GM12878 (cell line): ENCODE measurements around the gene HIF3A.

Experiments
- ASH2L ChIP-seq: fragments of 300-600, 200-600 bp; sonication (generic); IDR thresholded peaks from 2 replicates; pipeline ENCODE4 v1.6.1; 2017; ENCODE audit warnings: low read depth, mild to moderate bottlenecking, borderline replicate concordance
- CBX5 ChIP-seq: sonication (generic); IDR thresholded peaks from 2 replicates; pipeline ENCODE4 v1.6.1; 2016; ENCODE audit warnings: low read depth, moderate library complexity, mild to moderate bottlenecking, inconsistent platforms
- CEBPB ChIP-seq, 2 experiments: fragments of 150-350 bp in 1 of 2; IDR thresholded peaks; 2 replicates each; pipeline ENCODE4 v1.6.1; 2012 to 2014; ENCODE audit warnings: low read depth in 2 of 2, low read length in 2 of 2, borderline replicate concordance in 1 of 2, inconsistent platforms in 1 of 2
- CTCF ChIP-seq, 3 experiments: IDR thresholded peaks in 2 of 3; conservative IDR thresholded peaks in 1 of 3; 2 replicates each; pipeline ENCODE4 v1.5.1; 2011; ENCODE audit warnings: low read depth in 3 of 3, low read length in 3 of 3, mild to moderate bottlenecking in 3 of 3, control low read depth in 2 of 3, moderate library complexity in 2 of 3, inconsistent platforms in 1 of 3, mixed read lengths in 1 of 3; ENCODE audit not compliant: control insufficient read depth in 2 of 3, insufficient read depth in 1 of 3; ENCODE audit errors: extremely low read depth in 1 of 3
- POLR2AphosphoS2 ChIP-seq: IDR thresholded peaks from 2 replicates; pipeline ENCODE4 v1.6.1; 2011; ENCODE audit warnings: low read depth, mild to moderate bottlenecking, low read length, improper control_type of control experiment, moderate library complexity
- POLR2AphosphoS5 ChIP-seq: IDR thresholded peaks from 2 replicates; pipeline ENCODE4 v1.6.1; 2011; ENCODE audit warnings: mild to moderate bottlenecking, low read length, inconsistent platforms

- TF ChIP-seq CTCF (IDR thresholded peaks at IDR 0.05 in 2 of 3, conservative IDR thresholded peaks at IDR 0.05 in 1 of 3; ENCODE audit: control insufficient read depth in 2 of 3, extremely low read depth in 1 of 3, insufficient read depth in 1 of 3, low read depth in 3 of 3, low read length in 3 of 3) (no peak), CBX5 (no peak), POLR2AphosphoS5 (no peak), POLR2AphosphoS2 (no peak), CEBPB (IDR thresholded peaks at IDR 0.05; ENCODE audit: borderline replicate concordance in 1 of 2, low read depth in 2 of 2, low read length in 2 of 2) (no peak), ASH2L (no peak)
Measured at GRCh38 chr19:46321653-46322052, 24.8 kb downstream of the HIF3A start.
